ENCODE results near the gene DCAF4. TPM values are rescaled to one million over a fixed set of nuclear protein-coding genes. Genes with fewer than 3 reads are reported as not detected.

Gene DCAF4
- total RNA-seq, 1 experiment from 2014 or later = 23.4 TPM

GRCh38 chr14:72881543-72881942, 44.7 kb upstream of the DCAF4 start:
- no TSS peak for BruUV-seq (replicated peaks)
- TF ChIP-seq EZH2 (IDR thresholded peaks at IDR 0.05; ENCODE audit: borderline replicate concordance, low read depth, low read length, poor library complexity, severe bottlenecking) = no peak
- TF ChIP-seq, protein P1, sequence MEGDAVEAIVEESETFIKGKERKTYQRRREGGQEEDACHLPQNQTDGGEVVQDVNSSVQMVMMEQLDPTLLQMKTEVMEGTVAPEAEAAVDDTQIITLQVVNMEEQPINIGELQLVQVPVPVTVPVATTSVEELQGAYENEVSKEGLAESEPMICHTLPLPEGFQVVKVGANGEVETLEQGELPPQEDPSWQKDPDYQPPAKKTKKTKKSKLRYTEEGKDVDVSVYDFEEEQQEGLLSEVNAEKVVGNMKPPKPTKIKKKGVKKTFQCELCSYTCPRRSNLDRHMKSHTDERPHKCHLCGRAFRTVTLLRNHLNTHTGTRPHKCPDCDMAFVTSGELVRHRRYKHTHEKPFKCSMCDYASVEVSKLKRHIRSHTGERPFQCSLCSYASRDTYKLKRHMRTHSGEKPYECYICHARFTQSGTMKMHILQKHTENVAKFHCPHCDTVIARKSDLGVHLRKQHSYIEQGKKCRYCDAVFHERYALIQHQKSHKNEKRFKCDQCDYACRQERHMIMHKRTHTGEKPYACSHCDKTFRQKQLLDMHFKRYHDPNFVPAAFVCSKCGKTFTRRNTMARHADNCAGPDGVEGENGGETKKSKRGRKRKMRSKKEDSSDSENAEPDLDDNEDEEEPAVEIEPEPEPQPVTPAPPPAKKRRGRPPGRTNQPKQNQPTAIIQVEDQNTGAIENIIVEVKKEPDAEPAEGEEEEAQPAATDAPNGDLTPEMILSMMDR (conservative IDR thresholded peaks at IDR 0.05; ENCODE audit: low read depth, low read length) = no peak
- H3K9me3 ChIP-seq (ENCODE audit: low read depth, low read length, poor library complexity, severe bottlenecking) = no peaks in the 10 kb centered on the region
- no peaks in the 10 kb centered on the region for H3K27me3 ChIP-seq (replicated peaks; ENCODE audit: insufficient read depth, low read depth, low read length, poor library complexity)
- intact Hi-C loops (cut with micrococcal nuclease; ENCODE audit: unreplicated experiment) = no loop called here
- CTCF ChIA-PET = no interaction called here
- H3K27ac ChIP-seq (ENCODE audit: low read depth, low read length, poor library complexity, severe bottlenecking) = no peak overlapping the region
- DNase-seq (ENCODE audit: low spot score) = no peak
- H3K36me3 ChIP-seq (ENCODE audit: insufficient read depth, low read length, poor library complexity, severe bottlenecking) = no peaks in the 10 kb centered on the region
- POLR2A ChIA-PET (ENCODE audit: low non-redundant PET) = interaction anchor here (0.7 kb wide), 1 partner anchor 18 kb away, joined by 3 read pairs; no protein-coding TSS in a partner anchor
- peaks cover 3% of the 10 kb centered on the region for H3K4me1 ChIP-seq (ENCODE audit: insufficient read depth, low read length, poor library complexity, severe bottlenecking)
- no peak overlapping the region for H3K4me3 ChIP-seq (ENCODE audit: low read depth, low read length, poor library complexity, severe bottlenecking)

GRCh38 chr14:72882047-72882446, 44.2 kb upstream of the DCAF4 start:
- POLR2A ChIA-PET (ENCODE audit: low non-redundant PET) = no interaction called here
- Histone ChIP-seq H3K4me1 (ENCODE audit: insufficient read depth, low read length, poor library complexity, severe bottlenecking) (no peaks in the 10 kb centered on the region), H3K9me3 (ENCODE audit: low read depth, low read length, poor library complexity, severe bottlenecking) (no peaks in the 10 kb centered on the region), H3K27ac (ENCODE audit: low read depth, low read length, poor library complexity, severe bottlenecking) (no peak overlapping the region), H3K36me3 (ENCODE audit: insufficient read depth, low read length, poor library complexity, severe bottlenecking) (no peaks in the 10 kb centered on the region), H3K27me3 (replicated peaks; ENCODE audit: insufficient read depth, low read depth, low read length, poor library complexity) (no peaks in the 10 kb centered on the region), H3K4me3 (ENCODE audit: low read depth, low read length, poor library complexity, severe bottlenecking) (no peak overlapping the region)
- no TSS peak for BruUV-seq (replicated peaks)
- CTCF ChIA-PET = no interaction called here
- no peak for DNase-seq (ENCODE audit: low spot score)
- intact Hi-C loops (cut with micrococcal nuclease; ENCODE audit: unreplicated experiment) = no loop called here
- TF ChIP-seq, protein P1 (conservative IDR thresholded peaks at IDR 0.05; ENCODE audit: low read depth, low read length) = no peak
- no peak for TF ChIP-seq EZH2 (IDR thresholded peaks at IDR 0.05; ENCODE audit: borderline replicate concordance, low read depth, low read length, poor library complexity, severe bottlenecking)

GRCh38 chr14:72882463-72882862, 43.8 kb upstream of the DCAF4 start:
- intact Hi-C loops (cut with micrococcal nuclease; ENCODE audit: unreplicated experiment) = no loop called here
- no peaks in the 10 kb centered on the region for H3K36me3 ChIP-seq (ENCODE audit: insufficient read depth, low read length, poor library complexity, severe bottlenecking)
- H3K4me3 ChIP-seq (ENCODE audit: low read depth, low read length, poor library complexity, severe bottlenecking) = no peak overlapping the region
- H3K9me3 ChIP-seq (ENCODE audit: low read depth, low read length, poor library complexity, severe bottlenecking) = no peaks in the 10 kb centered on the region
- ChIA-PET CTCF (no interaction called here), POLR2A (ENCODE audit: low non-redundant PET) (no interaction called here)
- no peaks in the 10 kb centered on the region for H3K27me3 ChIP-seq (replicated peaks; ENCODE audit: insufficient read depth, low read depth, low read length, poor library complexity)
- no TSS peak for BruUV-seq (replicated peaks)
- DNase-seq (ENCODE audit: low spot score) = no peak
- no peak overlapping the region for H3K27ac ChIP-seq (ENCODE audit: low read depth, low read length, poor library complexity, severe bottlenecking)
- peaks cover under 1% of the 10 kb centered on the region for H3K4me1 ChIP-seq (ENCODE audit: insufficient read depth, low read length, poor library complexity, severe bottlenecking)
- TF ChIP-seq EZH2 (IDR thresholded peaks at IDR 0.05; ENCODE audit: borderline replicate concordance, low read depth, low read length, poor library complexity, severe bottlenecking) = no peak
- TF ChIP-seq, protein P1 (conservative IDR thresholded peaks at IDR 0.05; ENCODE audit: low read depth, low read length) = no peak
